CD14-positive monocyte (primary cell): ENCODE data around the gene ZNF132. TPM values are rescaled to one million over a fixed set of nuclear protein-coding genes. Genes with fewer than 3 reads are reported as not detected.

Experiments used
- DNase-seq, 3 donors: peaks; one replicate each; pipeline ENCODE4 v3.0.0-alpha.2; 2011 to 2022
- H2AFZ ChIP-seq: 2 replicates; pipeline ENCODE4 v1.6.0; 2012; ENCODE audit warnings: mild to moderate bottlenecking, low read depth, low read length, inconsistent platforms; ENCODE audit not compliant: insufficient read depth, poor library complexity, severe bottlenecking
- H3K27ac ChIP-seq, 2 donors: 1 replicate in 1 of 2; 2 replicates in 1 of 2; pipeline ENCODE4 v1.5.1; 2012 to 2013; ENCODE audit warnings: low read length in 2 of 2, control low read depth in 1 of 2, inconsistent platforms in 1 of 2, low read depth in 1 of 2, mild to moderate bottlenecking in 1 of 2
- H3K27me3 ChIP-seq, 2 donors: one replicate each; pipeline versions ENCODE4 v1.6.0 to v1.6.1; 2011 to 2013; ENCODE audit warnings: low read length in 2 of 2; ENCODE audit not compliant: control insufficient read depth in 2 of 2, insufficient read depth in 2 of 2
- H3K36me3 ChIP-seq, 2 donors: replicated peaks in 1 of 2; 1 replicate in 1 of 2; 2 replicates in 1 of 2; pipeline versions ENCODE4 v1.5.1 to v1.6.1; 2012 to 2013; ENCODE audit warnings: low read length in 2 of 2, control low read depth in 1 of 2, inconsistent platforms in 1 of 2, mild to moderate bottlenecking in 1 of 2; ENCODE audit not compliant: insufficient read depth in 2 of 2, control insufficient read depth in 1 of 2
- H3K4me1 ChIP-seq, 2 donors: 1 replicate in 1 of 2; 2 replicates in 1 of 2; pipeline versions ENCODE4 v1.5.1 to v1.6.1; 2012 to 2013; ENCODE audit warnings: low read length in 2 of 2, control low read depth in 1 of 2, inconsistent platforms in 1 of 2, mild to moderate bottlenecking in 1 of 2, moderate library complexity in 1 of 2; ENCODE audit not compliant: insufficient read depth in 2 of 2, control insufficient read depth in 1 of 2
- H3K4me2 ChIP-seq: replicated peaks from 2 replicates; pipeline ENCODE3; 2012; ENCODE audit warnings: low read length, moderate library complexity, mild to moderate bottlenecking; ENCODE audit not compliant: poor library complexity, severe bottlenecking; ENCODE audit errors: extremely low read depth
- H3K4me3 ChIP-seq, 3 experiments: fragments of 200-600 bp in 1 of 3; sonication (generic) in 1 of 3; replicated peaks in 1 of 3; 1 replicate in 2 of 3; 2 replicates in 1 of 3; pipeline ENCODE4 v1.5.1; 2011 to 2013; ENCODE audit warnings: low read length in 3 of 3, mild to moderate bottlenecking in 3 of 3, control low read depth in 2 of 3, low read depth in 2 of 3, inconsistent platforms in 1 of 3, moderate library complexity in 1 of 3
- H3K79me2 ChIP-seq: 2 replicates; pipeline ENCODE4 v1.6.0; 2012; ENCODE audit warnings: mild to moderate bottlenecking, control low read depth, inconsistent platforms, low read length, moderate library complexity; ENCODE audit not compliant: insufficient read depth
- H3K9ac ChIP-seq: 2 replicates; pipeline ENCODE4 v1.6.0; 2017; ENCODE audit warnings: low read length, mild to moderate bottlenecking; ENCODE audit not compliant: insufficient read depth, poor library complexity, severe bottlenecking
- H3K9me3 ChIP-seq, 2 donors: replicated peaks in 1 of 2; 1 replicate in 1 of 2; 2 replicates in 1 of 2; pipeline versions ENCODE4 v1.5.1 to v1.6.1; 2012 to 2013; ENCODE audit warnings: low read length in 2 of 2, control low read depth in 1 of 2; ENCODE audit not compliant: control insufficient read depth in 1 of 2, insufficient read depth in 1 of 2
- H4K20me1 ChIP-seq: 2 replicates; pipeline ENCODE4 v1.6.0; 2012; ENCODE audit warnings: mild to moderate bottlenecking, low read length, control low read depth, moderate library complexity; ENCODE audit not compliant: insufficient read depth
- H3K27ac Mint-ChIP-seq, 7 donors: one replicate each; pipeline ENCODE4 v1.8.0; 2020; ENCODE audit warnings: mild to moderate bottlenecking in 7 of 7, mixed read lengths in 7 of 7, moderate library complexity in 6 of 7, inconsistent platforms in 2 of 7
- H3K27me3 Mint-ChIP-seq, 3 donors: one replicate each; pipeline ENCODE4 v1.8.0; 2021 to 2022; ENCODE audit warnings: low read depth in 3 of 3, mild to moderate bottlenecking in 3 of 3, mixed read lengths in 3 of 3, moderate library complexity in 3 of 3, inconsistent platforms in 1 of 3
- H3K36me3 Mint-ChIP-seq, 2 donors: one replicate each; pipeline ENCODE4 v1.8.0; 2020; ENCODE audit warnings: mixed read lengths in 2 of 2, inconsistent platforms in 1 of 2, mild to moderate bottlenecking in 1 of 2
- H3K4me1 Mint-ChIP-seq: one replicate; pipeline ENCODE4 v1.8.0; 2020; ENCODE audit warnings: mild to moderate bottlenecking, mixed read lengths
- H3K4me3 Mint-ChIP-seq, 2 donors: one replicate each; pipeline ENCODE4 v1.8.0; 2020; ENCODE audit warnings: mild to moderate bottlenecking in 2 of 2, mixed read lengths in 2 of 2, moderate library complexity in 1 of 2
- H3K9me3 Mint-ChIP-seq, 7 donors: one replicate each; pipeline ENCODE4 v1.8.0; 2020 to 2022; ENCODE audit warnings: mixed read lengths in 7 of 7, mild to moderate bottlenecking in 6 of 7, moderate library complexity in 6 of 7, inconsistent platforms in 2 of 7
- WGBS: methylation state at CpG from one replicate; pipeline ENCODE4 v1.1.5; 2013; ENCODE audit warnings: missing lambda C conversion rate; ENCODE audit not compliant: insufficient coverage; 5-methylcytosine and 5-hydroxymethylcytosine counted together
- intact Hi-C, 2 donors: fragments of 100-400 bp; cut with micrococcal nuclease; formaldehyde crosslinking; loops; one replicate each; pipeline versions ENCODE4 v1.15.0 to v1.15.1; 2023
- polyA plus RNA-seq, 3 donors: library from polyadenylated mRNA; depleted of rRNA in 1 of 3; unstranded in 2 of 3; stranded (reverse) in 1 of 3; fragments of 300-500 nt in 2 of 3; fragments of >200 nt in 1 of 3; fragmentation: Illumina TruSeq in 2 of 3; gene quantifications; 1 replicate in 2 of 3; 2 replicates in 1 of 3; pipeline ENCODE4 v1.2.3, GENCODE V29; 2012 to 2021
- TF ChIP-seq, protein P1 (sequence below): fragments of 200-600 bp; IDR thresholded peaks from one replicate; pipeline ENCODE4 v1.8.0; 2022; ENCODE audit warnings: antibody characterized with exemption, mild to moderate bottlenecking

Gene ZNF132
- polyA plus RNA-seq, 3 donors: 0.40 to 0.92 (median 0.75) TPM

DNA sequence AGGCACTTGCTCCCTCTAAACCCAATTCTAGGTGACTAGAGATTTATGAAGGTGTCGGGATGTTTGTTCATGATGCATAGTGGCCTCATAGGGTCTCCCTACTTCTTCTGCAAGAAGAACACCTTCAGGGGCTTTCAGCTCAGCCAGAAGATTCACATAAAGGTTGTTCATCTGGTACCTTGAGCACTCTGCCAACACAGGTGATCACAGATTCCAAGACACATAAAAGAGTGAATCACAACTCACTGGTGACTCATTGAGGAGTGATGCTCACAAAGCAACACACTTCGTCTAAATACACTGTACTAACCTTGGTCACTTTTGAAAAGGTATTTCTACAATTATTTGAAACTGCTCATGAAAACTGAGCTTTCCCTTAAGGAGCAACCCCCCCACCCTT lies 20.1 kb upstream of the ZNF132 start:
- H3K27ac ChIP-seq: no peak overlapping the region
- peaks cover 6 to 7% of the 10 kb centered on the region in 2 donors for H3K4me1 ChIP-seq
- H4K20me1 ChIP-seq: no peaks in the 10 kb centered on the region
- WGBS: no CpG with 5 or more reads among the region's 2 CpGs
- H3K4me2 ChIP-seq: no peak overlapping the region
- Mint-ChIP-seq H3K4me3 (no peak overlapping the region), H3K27me3 (peaks cover 0 to 3% (median 2%) of the 10 kb centered on the region in 3 donors), H3K4me1 (peaks cover 3% of the 10 kb centered on the region), H3K9me3 (peaks cover 0 to 3% (median 2%) of the 10 kb centered on the region in 7 donors), H3K27ac (no peak overlapping the region), H3K36me3 (peaks cover 27 to 40% of the 10 kb centered on the region in 2 donors)
- no peak overlapping the region for H3K9ac ChIP-seq
- H3K27me3 ChIP-seq: no peaks in the 10 kb centered on the region
- no peak overlapping the region for H3K4me3 ChIP-seq
- no peaks in the 10 kb centered on the region for H3K79me2 ChIP-seq
- no peaks in the 10 kb centered on the region for H3K9me3 ChIP-seq
- intact Hi-C loops: no loop called here
- TF ChIP-seq, protein P1, sequence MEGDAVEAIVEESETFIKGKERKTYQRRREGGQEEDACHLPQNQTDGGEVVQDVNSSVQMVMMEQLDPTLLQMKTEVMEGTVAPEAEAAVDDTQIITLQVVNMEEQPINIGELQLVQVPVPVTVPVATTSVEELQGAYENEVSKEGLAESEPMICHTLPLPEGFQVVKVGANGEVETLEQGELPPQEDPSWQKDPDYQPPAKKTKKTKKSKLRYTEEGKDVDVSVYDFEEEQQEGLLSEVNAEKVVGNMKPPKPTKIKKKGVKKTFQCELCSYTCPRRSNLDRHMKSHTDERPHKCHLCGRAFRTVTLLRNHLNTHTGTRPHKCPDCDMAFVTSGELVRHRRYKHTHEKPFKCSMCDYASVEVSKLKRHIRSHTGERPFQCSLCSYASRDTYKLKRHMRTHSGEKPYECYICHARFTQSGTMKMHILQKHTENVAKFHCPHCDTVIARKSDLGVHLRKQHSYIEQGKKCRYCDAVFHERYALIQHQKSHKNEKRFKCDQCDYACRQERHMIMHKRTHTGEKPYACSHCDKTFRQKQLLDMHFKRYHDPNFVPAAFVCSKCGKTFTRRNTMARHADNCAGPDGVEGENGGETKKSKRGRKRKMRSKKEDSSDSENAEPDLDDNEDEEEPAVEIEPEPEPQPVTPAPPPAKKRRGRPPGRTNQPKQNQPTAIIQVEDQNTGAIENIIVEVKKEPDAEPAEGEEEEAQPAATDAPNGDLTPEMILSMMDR: no peak
- no peak overlapping the region for H2AFZ ChIP-seq
- H3K36me3 ChIP-seq: peaks cover 15% of the 10 kb centered on the region in 2 donors
- no peak for DNase-seq

DNA sequence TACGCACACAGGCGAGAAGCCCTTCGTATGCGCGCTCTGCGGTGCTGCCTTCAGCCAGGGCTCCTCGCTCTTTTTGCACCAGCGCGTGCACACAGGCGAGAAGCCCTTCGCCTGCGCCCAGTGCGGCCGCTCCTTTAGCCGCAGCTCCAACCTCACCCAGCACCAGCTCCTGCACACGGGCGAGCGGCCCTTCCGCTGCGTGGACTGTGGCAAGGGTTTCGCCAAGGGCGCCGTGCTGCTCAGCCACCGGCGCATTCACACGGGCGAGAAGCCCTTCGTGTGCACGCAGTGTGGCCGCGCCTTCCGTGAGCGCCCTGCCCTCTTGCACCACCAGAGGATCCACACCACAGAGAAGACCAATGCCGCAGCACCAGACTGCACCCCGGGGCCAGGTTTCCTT lies 16.2 kb upstream of the ZNF132 start:
- Histone ChIP-seq H3K36me3 (peaks cover 21 to 31% of the 10 kb centered on the region in 2 donors), H3K27ac (no peak overlapping the region), H3K9ac (no peak overlapping the region), H3K79me2 (no peaks in the 10 kb centered on the region), H4K20me1 (no peaks in the 10 kb centered on the region), H3K27me3 (no peaks in the 10 kb centered on the region), H3K4me1 (peaks cover 6 to 10% of the 10 kb centered on the region in 2 donors), H3K4me3 (no peak overlapping the region), H2AFZ (no peak overlapping the region), H3K4me2 (no peak overlapping the region), H3K9me3 (no peaks in the 10 kb centered on the region)
- intact Hi-C loops: no loop called here
- Mint-ChIP-seq H3K36me3 (peaks cover 38 to 54% of the 10 kb centered on the region in 2 donors), H3K4me1 (peaks cover 10% of the 10 kb centered on the region), H3K27ac (no peak overlapping the region), H3K9me3 (peaks cover 0 to 1% (median 0%) of the 10 kb centered on the region in 7 donors), H3K27me3 (peaks cover 0 to 3% (median 0%) of the 10 kb centered on the region in 3 donors), H3K4me3 (no peak overlapping the region)
- WGBS: 97% methylated on average over 21 of the region's 35 CpGs
- no peak for DNase-seq
- TF ChIP-seq, protein P1: no peak
